NK-92 (cell line): Measurements from ENCODE around the gene THSD7A.

Experiments used
- DNase-seq: peaks from one replicate; lab custom pipeline; 2025; ENCODE audit not compliant: unreplicated experiment; lab: John Stamatoyannopoulos, UW

The THSD7A gene

DNA sequence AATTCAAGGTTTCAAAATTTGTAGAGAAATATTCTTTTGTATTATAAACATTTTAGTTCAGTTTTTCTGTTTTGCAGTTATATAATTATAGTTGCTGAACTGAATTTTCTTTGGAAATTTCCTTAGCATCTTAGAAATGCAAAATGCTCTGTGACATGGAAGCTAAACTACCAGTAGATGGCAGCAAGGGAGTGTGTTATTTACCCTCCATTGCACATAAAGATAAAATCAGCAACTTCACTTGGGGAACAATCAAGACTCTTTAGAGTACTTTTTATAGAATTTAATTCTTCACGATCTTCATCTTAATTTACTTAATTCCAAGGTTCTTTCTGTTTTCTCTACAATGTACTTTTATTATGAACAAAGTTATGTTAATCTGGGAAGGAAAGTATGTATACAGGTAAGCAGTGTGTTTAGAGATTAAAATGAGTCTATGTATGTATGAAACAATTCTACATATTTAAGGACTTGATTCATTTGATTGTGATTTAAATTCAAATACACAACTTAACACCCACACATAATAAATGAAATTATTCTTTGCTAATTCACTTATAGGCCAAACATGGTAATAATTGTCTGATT, 404.2 kb downstream of the THSD7A start:
- DNase-seq = no peak

DNA sequence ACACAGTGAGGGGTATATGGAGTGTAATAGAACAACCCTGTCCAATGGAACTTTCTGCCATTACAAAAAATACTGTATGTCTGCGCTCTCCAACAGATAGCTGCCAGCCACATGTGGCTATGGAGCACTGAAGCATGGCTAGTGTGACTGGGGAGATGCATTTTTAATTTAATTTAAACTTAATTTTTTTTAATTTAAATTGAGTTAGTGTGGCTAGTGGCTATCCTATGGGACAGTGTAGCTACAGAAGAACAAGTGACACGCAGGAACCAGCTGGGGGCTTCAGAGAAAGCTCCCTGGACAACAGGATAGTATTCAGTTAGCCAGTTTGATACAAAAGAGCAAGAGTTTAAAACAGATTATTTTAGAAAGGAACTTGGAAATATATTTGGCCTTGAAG, 408.0 kb downstream of the THSD7A start:
- no peak for DNase-seq

DNA sequence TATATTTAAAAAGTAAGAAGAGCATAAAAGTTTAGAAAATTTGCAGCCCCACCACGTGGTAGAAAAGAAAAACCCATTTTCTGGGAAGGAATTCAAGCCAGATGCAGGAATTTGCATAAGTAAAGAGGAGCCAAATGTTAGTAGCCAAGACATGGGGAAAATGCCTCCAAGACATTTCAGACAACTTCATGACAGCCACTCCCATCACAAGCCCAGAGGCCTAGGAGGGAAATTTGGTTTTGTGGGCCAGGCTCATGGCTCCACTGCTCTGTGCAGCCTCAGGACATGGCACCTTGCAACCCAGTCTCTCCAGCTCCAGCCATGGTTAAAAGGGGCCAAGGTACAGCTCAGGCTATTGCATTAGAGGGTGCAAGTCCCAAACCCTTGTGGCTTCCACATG, 411.9 kb downstream of the THSD7A start:
- DNase-seq = no peak

DNA sequence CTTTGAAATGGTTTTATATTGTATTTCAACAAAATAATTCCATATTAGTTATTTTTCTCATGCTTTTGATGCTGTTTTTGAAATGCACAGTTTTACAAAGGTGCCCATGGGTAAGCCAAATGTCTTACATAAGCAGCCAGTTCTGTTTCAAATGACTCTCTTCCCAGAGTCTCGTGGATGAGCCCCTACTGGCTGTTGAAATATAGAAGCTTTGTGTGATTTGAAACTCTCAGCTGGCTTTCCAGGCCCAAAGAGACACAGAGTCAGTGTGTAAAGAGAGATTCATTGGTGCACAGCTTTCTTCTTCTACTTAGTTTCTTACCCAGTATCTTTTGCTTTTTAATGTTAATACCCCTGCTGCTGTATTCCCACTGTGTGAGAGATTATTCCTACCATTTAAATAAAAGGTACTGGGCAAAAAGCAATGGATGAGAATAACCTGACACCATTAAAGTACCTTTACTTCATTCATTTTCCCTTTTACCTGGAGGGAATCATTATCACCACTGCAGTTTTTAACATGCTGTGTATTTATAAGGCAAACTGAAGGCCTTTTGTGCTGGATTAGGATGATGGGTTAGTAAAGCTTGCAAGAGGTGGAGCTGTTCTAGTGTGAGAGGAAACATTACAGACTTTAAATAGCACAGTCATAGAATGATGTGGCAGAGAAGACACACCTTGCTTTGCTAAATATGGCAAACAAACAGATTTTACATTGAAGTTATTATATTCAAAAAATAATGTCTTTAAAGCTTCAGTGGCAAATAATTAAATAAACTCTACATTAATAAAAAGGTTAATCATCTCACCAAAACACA, 415.1 kb downstream of the THSD7A start:
- no peak for DNase-seq

GRCh38 chr7:11415101-11415500, 416.9 kb downstream of the THSD7A start:
- DNase-seq = no peak

- DNase-seq = no peak
These were observed 418.1 kb downstream of the THSD7A start for GRCh38 chr7:11413901-11414300.

DNA sequence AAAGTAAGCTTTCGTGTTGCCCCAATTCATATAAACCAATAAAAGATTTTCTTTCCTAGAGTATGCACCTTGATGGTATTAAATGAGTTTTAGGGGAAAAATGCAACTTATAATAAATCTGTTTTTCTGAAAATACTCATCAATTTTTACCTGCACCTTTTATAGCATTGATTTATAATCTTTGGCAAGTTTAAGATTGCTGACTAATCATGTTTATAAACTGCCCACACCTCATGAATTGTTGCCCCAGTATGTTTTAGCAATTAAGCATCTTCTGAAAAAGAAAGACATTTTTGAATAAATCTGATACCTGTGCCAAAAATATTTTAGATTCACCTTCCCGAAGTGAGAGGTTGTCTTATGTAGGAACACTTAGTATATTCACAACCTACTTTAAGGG, 420.0 kb downstream of the THSD7A start:
- no peak for DNase-seq

DNA sequence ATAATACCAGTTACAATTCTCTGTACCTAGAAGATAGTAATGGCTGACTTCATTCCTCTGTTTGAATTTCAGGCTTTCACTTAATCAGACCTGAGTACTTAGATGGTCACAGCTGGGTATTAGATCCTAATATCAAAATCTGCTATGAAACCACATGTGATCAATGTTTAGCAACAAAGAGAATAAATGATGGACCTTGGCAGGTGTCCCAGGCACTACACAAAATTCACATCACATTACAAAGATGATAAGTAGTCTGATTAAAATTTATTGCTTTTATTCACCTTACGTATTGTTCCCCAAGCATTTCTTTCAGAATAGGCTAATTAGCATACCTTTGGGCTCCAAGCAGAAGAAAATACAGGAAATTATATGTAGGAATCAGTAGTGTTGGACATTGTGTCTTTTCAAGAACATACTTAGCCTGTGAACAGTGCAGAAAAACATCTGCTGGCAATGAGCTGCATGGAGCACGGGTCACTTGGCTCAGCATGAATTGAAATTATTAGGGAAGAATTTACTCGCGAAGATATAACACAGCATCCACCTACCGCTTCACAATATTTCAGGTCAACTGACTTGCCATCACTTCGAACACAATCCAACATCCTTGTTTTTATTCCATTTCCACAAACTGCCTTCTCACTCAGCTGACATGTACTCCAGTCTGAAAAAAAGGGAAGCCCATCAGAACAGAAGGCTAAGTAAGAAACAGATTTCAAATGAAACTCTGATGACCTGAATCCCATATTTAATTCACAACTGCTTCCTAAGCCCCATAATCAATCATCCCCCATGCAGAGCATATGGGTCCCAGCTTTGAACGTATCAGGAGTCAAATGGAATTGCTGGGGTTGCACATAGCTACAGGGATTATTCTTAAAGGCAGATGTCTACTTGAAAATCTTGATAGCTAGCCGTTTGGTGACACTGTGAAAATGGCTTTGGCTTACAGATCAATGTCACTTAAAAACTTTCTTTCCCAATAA, 421.0 kb downstream of the THSD7A start:
- DNase-seq = no peak

DNA sequence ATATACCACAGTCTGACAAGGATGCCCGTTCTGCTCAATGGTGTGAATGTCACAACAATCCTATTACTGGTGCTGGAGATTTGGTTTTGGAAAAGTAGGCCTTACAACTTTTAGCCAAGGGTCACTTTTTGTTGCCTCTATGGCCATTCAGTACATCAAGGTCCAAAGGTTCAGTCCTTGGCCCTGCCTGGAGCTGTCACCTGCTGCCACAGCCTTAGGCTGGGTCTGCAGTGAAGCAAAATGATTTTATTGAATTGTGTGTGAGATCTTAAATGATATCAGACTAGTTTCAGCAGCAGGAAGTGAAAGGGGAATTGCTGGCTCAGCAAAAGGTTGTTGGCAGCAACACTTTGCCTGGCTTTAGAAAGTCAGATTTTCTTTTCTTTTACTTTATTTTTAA, 427.6 kb downstream of the THSD7A start:
- no peak for DNase-seq

DNA sequence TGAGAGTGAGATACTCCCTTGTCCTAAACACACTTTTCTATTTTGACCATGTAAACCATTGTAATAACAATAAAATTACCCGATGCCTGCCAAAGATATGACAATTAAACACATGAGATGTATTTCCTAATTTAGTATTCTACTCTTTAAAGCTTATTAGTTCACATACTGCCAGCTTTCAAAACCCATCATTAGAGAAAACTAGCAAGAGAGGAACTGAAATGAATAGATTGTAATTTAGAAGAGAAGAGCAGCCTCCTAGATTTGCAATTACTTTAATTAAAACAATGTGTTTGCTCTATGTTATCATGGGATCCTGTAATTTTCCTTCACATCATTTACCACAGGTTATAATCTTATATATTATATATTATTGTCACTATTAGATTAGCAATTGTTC, 428.2 kb downstream of the THSD7A start:
- no peak for DNase-seq

DNA sequence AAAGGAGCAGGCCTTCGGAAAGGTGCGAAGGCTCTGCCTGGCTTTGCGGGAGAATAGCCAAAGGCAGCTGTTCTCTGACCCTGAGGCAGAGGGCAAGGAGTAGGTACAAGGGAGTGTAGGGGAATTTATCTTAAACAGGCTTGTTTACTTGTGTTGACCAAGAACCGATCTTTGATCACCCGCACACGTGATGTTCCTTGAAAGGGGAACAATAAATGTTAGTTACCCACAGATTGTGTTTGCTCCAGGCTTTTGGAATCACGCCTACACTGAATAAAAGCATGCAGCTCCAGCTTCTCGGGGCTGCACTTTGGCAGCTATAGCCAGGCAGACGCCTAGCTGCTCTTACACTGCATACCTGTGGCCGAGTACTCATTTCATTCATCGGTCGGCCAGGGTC, 437.6 kb downstream of the THSD7A start:
- DNase-seq = no peak

- no peak for DNase-seq
These were observed 452.4 kb downstream of the THSD7A start for GRCh38 chr7:11379641-11380040.

DNA sequence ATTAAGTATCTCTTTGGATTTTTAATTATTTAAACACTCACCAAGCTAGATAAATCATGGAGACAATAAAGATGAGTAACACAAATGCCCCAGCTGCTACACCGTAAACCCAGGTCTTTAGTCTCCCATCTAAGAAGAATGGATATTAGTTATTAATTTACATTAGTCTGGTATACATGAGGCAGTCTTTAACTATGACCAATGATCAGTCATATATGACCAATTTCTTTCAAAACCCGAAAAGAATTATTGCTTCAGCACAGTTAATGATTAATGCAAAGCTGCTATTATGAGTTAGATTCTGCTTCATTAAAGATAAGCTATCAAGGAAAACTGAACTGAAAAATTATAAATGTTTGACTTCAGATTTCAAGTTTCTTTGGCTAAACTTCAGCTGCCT, 455.5 kb downstream of the THSD7A start:
- DNase-seq = no peak

DNA sequence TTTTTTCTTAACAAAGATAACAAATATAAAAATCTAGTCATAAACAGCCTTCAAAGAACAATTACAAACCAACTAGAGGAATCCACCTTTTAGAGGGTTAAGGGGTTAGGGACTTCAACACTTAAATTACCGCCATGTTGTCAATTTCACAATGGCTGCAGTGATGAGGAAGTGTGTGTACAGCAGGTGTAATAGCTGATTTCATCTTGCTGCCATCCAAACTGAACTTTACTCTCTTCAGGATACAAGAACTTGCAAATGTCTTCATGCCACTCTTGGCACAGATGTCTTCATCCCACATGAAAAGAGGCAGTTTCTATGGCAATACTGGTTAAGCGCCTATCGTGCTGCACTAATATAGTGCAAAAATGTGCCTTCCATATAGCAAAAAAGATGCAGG, 457.4 kb downstream of the THSD7A start:
- no peak for DNase-seq

DNA sequence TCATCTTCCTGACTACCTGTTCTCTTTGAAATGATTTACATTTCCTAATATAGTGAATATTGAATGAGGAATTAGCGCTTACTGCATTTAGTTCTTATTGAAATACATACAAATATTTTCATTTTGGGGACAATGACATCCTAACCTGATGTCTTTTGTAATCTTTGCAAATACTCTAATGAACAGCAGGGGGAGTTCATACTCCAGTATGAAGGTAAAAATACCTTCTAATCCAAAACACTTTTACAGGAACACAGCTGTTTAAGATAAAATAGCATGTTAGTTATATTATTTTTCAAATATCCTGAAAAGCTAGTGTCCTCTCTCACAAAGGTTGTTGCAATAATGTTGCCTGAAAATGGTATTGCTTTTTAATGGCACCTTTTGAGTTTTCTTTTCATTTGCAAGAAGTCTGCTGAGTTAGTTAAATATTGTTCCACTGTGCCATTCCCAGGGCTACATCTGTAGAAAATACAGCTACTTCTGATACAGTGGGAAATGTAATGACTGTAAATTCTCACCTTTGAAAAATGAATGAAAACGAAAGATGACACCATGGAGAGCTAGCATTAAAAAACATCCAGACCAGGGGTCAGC, 458.4 kb downstream of the THSD7A start:
- no peak for DNase-seq

- no peak for DNase-seq
These were observed 462.3 kb downstream of the THSD7A start for GRCh38 chr7:11369696-11370095.

DNA sequence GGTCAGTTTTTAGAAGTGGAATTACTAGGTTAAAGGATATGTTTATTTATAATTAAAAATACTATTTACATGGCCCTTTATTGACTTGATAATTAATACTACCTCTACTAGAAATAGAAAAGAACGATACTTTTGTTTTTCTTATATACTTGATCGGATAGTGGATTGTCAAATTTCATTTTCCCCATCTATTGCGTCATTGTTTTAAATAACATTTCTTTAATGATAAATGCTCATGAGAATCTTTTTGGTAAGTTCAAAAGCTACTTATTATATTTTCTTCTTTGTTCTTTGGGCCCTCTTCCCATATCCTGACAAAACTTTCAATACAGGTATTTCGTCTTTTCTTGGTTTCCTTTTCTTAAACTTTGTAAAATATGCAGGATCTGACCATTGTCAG, 465.9 kb downstream of the THSD7A start:
- DNase-seq = no peak

DNA sequence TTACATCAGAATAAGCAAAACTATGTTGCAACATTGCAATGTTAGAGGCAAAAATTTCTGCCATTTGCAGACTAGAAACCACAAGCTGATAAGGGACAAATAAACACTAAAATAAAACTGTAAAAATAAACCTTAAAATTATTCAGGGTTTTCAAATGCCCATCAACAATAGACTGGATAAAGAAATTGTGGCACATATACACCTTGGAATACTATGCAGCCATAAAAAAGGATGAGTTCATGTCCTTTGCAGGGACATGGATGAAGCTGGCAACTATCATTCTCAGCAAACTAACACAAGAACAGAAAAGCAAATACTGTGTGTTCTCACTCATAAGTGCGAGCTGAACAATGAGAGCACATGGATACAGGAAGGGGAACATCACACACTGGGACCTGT, 473.4 kb downstream of the THSD7A start:
- no peak for DNase-seq

GRCh38 chr7:11355399-11356005, 476.5 kb downstream of the THSD7A start:
- no peak for DNase-seq

DNA sequence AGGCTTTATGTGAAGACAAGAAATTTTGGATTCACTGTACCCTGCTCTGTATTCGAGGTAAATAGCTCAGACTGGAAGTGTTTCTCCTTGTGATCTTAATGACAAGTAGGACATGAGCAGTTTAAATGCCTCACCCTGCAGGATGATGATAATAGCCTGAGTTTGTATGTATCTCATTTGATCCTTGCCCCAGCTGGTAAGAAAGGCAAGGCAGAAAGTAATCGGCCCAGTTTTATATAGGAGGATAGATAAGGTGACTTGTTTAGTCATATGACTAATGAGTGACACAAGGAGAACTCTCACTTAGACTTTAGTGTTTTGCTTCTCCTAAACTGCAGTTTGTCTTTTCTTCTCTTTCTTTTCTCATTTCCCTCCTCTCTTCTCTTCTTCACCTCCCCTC, 485.7 kb downstream of the THSD7A start:
- no peak for DNase-seq

GRCh38 chr7:11345621-11346020, 486.4 kb downstream of the THSD7A start:
- DNase-seq = no peak
